Activated naive CD4-positive, alpha-beta T cell treated with Interleukin-2 at 50 U/mL for 16 hours (primary cell): ENCODE data around the gene CAPN1.
"Not testable (repeated sequence)": the region's sequence is repeated elsewhere in the genome, so short reads cannot be mapped to it uniquely, and the experiment has no call there.

ENCODE experiments used
- DNase-seq: peaks from one replicate; pipeline ENCODE4 v3.0.0-alpha.2; 2020

The CAPN1 gene

GRCh38 chr11:65163684-65164083 lies 18.0 kb upstream of the CAPN1 start:
- no peak for DNase-seq

- DNase-seq = no peak
These were observed 16.1 kb upstream of the CAPN1 start for GRCh38 chr11:65165410-65166317.

GRCh38 chr11:65166893-65167292 lies 14.8 kb upstream of the CAPN1 start:
- DNase-seq = no peak

GRCh38 chr11:65167656-65168055 lies 14.1 kb upstream of the CAPN1 start:
- no peak for DNase-seq

GRCh38 chr11:65169164-65169641 lies 12.5 kb upstream of the CAPN1 start:
- no peak for DNase-seq

DNA sequence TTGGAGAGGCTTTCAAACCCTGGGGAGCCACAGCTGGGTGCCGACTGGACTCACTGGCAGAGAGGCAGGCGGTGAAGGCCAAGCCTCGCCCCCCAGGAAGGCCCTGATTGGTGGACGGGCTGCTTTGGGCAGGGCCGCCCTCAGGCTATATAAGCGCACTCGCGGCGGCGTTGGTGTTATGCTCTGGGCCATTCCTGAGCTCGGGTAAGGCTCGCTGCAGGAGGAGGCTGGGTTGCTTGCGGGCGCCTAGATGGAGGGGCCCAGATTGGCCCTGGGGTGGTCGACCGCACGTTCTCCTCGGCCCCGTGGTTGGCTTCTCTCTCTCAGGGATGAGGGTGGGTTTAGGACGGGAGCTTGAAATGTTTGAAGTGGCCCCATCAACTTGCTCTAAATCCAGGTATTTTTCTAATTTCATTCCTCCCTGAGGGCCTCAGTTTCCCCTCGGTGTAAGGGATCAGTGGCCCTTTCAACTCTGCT lies 11.6 kb upstream of the CAPN1 start, which contains the start of gene SPDYC:
SPDYC (plus strand) TSS at position 176 of the 477 bp plus-strand sequence. CDS start 1,125 bp downstream, outside the sequence.
- no peak for DNase-seq

GRCh38 chr11:65172600-65172999 lies 9.1 kb upstream of the CAPN1 start:
- DNase-seq = no peak

GRCh38 chr11:65174571-65175010 lies 7.1 kb upstream of the CAPN1 start:
- not testable (repeated sequence) for DNase-seq

DNA sequence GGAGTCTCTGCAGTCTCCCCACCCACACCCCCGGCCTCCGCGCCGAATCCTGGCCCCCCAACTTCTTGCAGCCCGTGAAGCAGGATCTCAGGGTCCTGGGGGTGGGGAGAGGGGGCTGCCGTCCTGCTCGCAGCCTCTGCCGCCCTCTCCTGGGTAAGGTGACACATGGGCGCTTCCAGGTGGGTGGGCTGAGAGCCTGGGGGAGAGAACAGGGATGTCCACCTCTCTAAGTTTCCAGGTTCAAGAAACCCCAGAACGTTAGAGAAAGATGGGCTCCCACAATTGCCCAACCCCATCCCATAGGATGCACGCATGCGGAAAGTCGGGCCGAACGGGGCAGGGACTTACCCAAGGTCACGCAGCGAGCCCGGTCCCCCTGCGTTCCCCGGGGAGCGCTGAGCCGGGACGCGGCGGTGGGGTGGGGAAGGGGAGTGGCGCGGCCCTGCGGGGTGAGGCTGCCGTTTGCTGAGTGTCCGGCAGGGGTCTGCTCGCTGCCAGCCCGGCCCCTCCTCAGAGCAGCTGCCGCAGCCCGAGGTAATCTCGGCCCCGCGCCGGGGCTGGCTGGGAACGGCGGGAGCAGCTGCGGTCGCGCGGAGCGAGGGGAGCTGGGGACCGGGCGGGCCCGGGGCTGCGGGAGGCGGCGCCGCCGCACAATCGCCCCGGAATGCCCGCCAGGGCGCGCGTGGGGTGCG lies 705 bp upstream of the CAPN1 start:
- peak; percentile 70 for DNase-seq

GRCh38 chr11:65182258-65183170 lies 786 bp downstream of the CAPN1 start:
- no peak for DNase-seq

GRCh38 chr11:65183201-65183891 lies 1.6 kb downstream of the CAPN1 start:
- no peak for DNase-seq

DNA sequence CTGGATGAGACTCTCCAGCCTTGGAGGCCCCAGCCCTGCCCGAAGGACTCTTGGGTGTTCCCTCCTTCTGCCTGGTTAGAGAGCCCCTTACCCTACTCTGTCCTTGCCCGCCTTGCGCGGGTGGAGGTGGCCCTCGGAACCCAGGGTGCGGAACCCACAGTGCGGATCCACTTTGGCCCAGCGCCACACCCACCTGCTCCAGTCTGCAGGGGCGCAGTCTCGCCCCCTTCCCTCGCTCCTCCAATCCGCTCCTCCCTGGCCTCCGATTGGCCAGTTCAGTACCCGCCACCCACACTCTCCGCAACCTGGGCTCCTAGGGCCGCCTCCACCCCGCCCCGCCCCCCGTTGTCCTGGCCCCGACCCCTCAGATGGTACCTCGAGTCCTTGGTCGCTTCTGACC lies 2.4 kb downstream of the CAPN1 start:
- no peak for DNase-seq

- DNase-seq = no peak
These were observed 3.4 kb downstream of the CAPN1 start for GRCh38 chr11:65185171-65185570.

GRCh38 chr11:65185869-65186341 lies 4.2 kb downstream of the CAPN1 start:
- no peak for DNase-seq

- DNase-seq = no peak
These were observed 5.0 kb downstream of the CAPN1 start for GRCh38 chr11:65186701-65187100.

GRCh38 chr11:65187146-65187675 lies 5.5 kb downstream of the CAPN1 start:
- no peak for DNase-seq

DNA sequence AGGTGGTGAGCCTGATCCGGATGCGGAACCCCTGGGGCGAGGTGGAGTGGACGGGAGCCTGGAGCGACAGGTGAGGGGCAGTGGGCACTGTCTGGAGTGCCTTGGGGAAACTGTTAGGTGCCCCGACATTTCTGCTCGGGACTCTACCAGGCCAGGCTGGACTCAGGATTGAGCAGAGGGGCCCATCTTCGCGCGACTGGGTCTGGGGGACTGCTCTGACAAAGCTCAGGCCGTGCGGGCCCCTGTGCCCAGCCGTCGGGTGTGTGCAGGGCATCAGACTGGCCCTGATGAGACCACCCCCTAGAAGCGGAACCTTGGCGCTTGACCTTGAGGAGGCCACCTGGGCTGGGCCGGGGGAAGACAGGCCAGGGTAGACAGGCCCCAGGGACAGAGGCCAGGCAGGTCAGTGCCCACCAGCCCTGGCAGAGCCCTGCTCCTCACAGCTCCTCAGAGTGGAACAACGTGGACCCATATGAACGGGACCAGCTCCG lies 6.3 kb downstream of the CAPN1 start:
- no peak for DNase-seq

- DNase-seq = no peak
These were observed 6.8 kb downstream of the CAPN1 start for GRCh38 chr11:65188486-65188885.

- DNase-seq = no peak
These were observed 7.5 kb downstream of the CAPN1 start for GRCh38 chr11:65189191-65189590.

GRCh38 chr11:65194564-65194963 lies 12.8 kb downstream of the CAPN1 start:
- DNase-seq = no peak

DNA sequence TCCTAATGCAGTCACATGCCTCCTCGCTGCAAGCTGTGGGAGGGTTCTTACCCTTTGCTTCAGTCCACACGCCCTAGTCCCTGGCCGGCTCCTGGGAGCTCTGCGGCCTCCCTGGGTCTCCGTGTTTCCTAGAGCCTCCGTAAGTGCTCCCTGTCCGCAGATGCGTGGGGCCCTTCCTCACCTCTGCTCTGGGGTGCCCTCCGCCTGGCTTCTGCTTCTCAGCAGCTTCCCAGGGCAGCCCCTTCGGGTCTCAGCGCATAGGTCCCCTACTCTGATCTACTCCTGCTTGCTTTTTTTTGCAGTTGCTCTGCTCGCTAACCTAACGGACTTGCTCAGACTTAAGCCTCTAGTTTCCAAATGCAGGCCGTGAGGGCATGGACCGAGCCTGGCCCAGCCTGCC lies 22.4 kb downstream of the CAPN1 start:
- no peak for DNase-seq
